HEK293 (cell line): ENCODE results near the gene SBK2.

Experiments used
- FEZF1 ChIP-seq: fragments of 450-650 bp; formaldehyde crosslinking; IDR thresholded peaks from 2 replicates; pipeline ENCODE4 v1.5.1; 2016; ENCODE audit warnings: missing biosample characterization, missing genetic modification characterization
- MZF1 ChIP-seq: fragments of 450-650 bp; formaldehyde crosslinking; IDR thresholded peaks from 2 replicates; pipeline ENCODE4 v1.5.1; 2017; ENCODE audit warnings: missing biosample characterization, missing genetic modification characterization, borderline replicate concordance
- OSR2 ChIP-seq: fragments of 450-650 bp; formaldehyde crosslinking; IDR thresholded peaks from 2 replicates; pipeline ENCODE4 v1.5.1; 2016; ENCODE audit warnings: missing biosample characterization, missing genetic modification characterization
- TCF7L2 ChIP-seq: IDR thresholded peaks from 2 replicates; pipeline ENCODE4 v1.6.1; 2011; ENCODE audit warnings: low read depth, mild to moderate bottlenecking, inconsistent platforms, low read length, moderate library complexity, borderline replicate concordance
- ZBTB20 ChIP-seq: fragments of 450-650 bp; formaldehyde crosslinking; IDR thresholded peaks from 2 replicates; pipeline ENCODE4 v1.5.1; 2016; ENCODE audit warnings: missing biosample characterization, missing genetic modification characterization
- ZBTB7A ChIP-seq: fragments of 450-650 bp; formaldehyde crosslinking; IDR thresholded peaks from 2 replicates; pipeline ENCODE4 v1.5.1; 2016; ENCODE audit warnings: low read depth, missing biosample characterization, missing genetic modification characterization
- ZFP69B ChIP-seq: fragments of 450-650 bp; formaldehyde crosslinking; IDR thresholded peaks from 2 replicates; pipeline ENCODE4 v1.5.1; 2016; ENCODE audit warnings: missing biosample characterization, missing genetic modification characterization
- ZNF211 ChIP-seq: fragments of 450-650 bp; formaldehyde crosslinking; IDR thresholded peaks from 2 replicates; pipeline ENCODE4 v1.5.1; 2016; ENCODE audit warnings: low read depth, missing biosample characterization, missing genetic modification characterization
- ZNF266 ChIP-seq: fragments of 450-650 bp; formaldehyde crosslinking; IDR thresholded peaks from 2 replicates; pipeline ENCODE4 v1.5.1; 2016; ENCODE audit warnings: missing biosample characterization, missing genetic modification characterization, low read depth
- ZNF274 ChIP-seq, 2 experiments: fragments of 200-500 bp in 1 of 2; fragments of 450-650 bp in 1 of 2; sonication (Bioruptor generic) in 1 of 2; formaldehyde crosslinking in 1 of 2; IDR thresholded peaks; 2 replicates each; pipeline versions ENCODE4 v1.5.1 to v1.6.1; 2014 to 2016; ENCODE audit warnings: borderline replicate concordance in 1 of 2, inconsistent platforms in 1 of 2, low read length in 1 of 2, missing biosample characterization in 1 of 2, missing genetic modification characterization in 1 of 2
- ZNF416 ChIP-seq: fragments of 450-650 bp; formaldehyde crosslinking; IDR thresholded peaks from 2 replicates; pipeline ENCODE4 v1.5.1; 2016; ENCODE audit warnings: missing biosample characterization, missing genetic modification characterization
- ZNF555 ChIP-seq: fragments of 450-650 bp; formaldehyde crosslinking; conservative IDR thresholded peaks from 2 replicates; pipeline ENCODE4 v1.5.1; 2017; ENCODE audit warnings: missing biosample characterization, mild to moderate bottlenecking, missing genetic modification characterization, inconsistent platforms
- ZNF626 ChIP-seq: fragments of 450-650 bp; sonication (Bioruptor Pico); formaldehyde crosslinking; IDR thresholded peaks from 2 replicates; pipeline ENCODE4 v1.5.1; 2018; ENCODE audit warnings: missing biosample characterization, missing genetic modification characterization, inconsistent platforms
- ZNF670 ChIP-seq: fragments of 450-650 bp; formaldehyde crosslinking; IDR thresholded peaks from 2 replicates; pipeline ENCODE4 v1.5.1; 2016; ENCODE audit warnings: missing biosample characterization, missing genetic modification characterization, low read depth
- ZNF701 ChIP-seq: fragments of 450-650 bp; formaldehyde crosslinking; IDR thresholded peaks from 2 replicates; pipeline ENCODE4 v1.5.1; 2016; ENCODE audit warnings: missing biosample characterization, missing genetic modification characterization
- ZNF777 ChIP-seq: fragments of 450-650 bp; formaldehyde crosslinking; IDR thresholded peaks from 2 replicates; pipeline ENCODE4 v1.5.1; 2017; ENCODE audit warnings: missing biosample characterization, missing genetic modification characterization, borderline replicate concordance
- ZNF792 ChIP-seq: fragments of 450-650 bp; formaldehyde crosslinking; IDR thresholded peaks from 2 replicates; pipeline ENCODE4 v1.5.1; 2016; ENCODE audit warnings: missing biosample characterization, missing genetic modification characterization
- ZSCAN16 ChIP-seq: fragments of 450-650 bp; formaldehyde crosslinking; IDR thresholded peaks from 2 replicates; pipeline ENCODE4 v1.5.1; 2016; ENCODE audit warnings: missing biosample characterization, missing genetic modification characterization
- TF ChIP-seq, protein P1 (sequence below): fragments of 450-650 bp; formaldehyde crosslinking; IDR thresholded peaks from 2 replicates; pipeline ENCODE4 v1.5.1; 2016; ENCODE audit warnings: missing biosample characterization, missing genetic modification characterization
- TF ChIP-seq, protein P2 (sequence below): fragments of 450-650 bp; formaldehyde crosslinking; IDR thresholded peaks from 2 replicates; pipeline ENCODE4 v1.5.1; 2017; ENCODE audit warnings: missing biosample characterization, mild to moderate bottlenecking, missing genetic modification characterization, moderate library complexity
- TF ChIP-seq, protein P3 (sequence below): fragments of 450-650 bp; formaldehyde crosslinking; IDR thresholded peaks from 2 replicates; pipeline ENCODE4; 2016; ENCODE audit warnings: missing biosample characterization, missing genetic modification characterization
- TF ChIP-seq, protein P4 (sequence below): fragments of 450-650 bp; formaldehyde crosslinking; IDR thresholded peaks from 2 replicates; pipeline ENCODE4 v1.5.1; 2016; ENCODE audit warnings: missing biosample characterization, missing genetic modification characterization
- TF ChIP-seq, protein P5 (sequence below): fragments of 450-650 bp; formaldehyde crosslinking; conservative IDR thresholded peaks from 2 replicates; pipeline ENCODE4 v1.5.1; 2016; ENCODE audit warnings: low read depth, missing biosample characterization, missing genetic modification characterization
- TF ChIP-seq, protein P6 (sequence below): fragments of 450-650 bp; formaldehyde crosslinking; IDR thresholded peaks from 2 replicates; pipeline ENCODE4 v1.5.1; 2016; ENCODE audit warnings: missing biosample characterization, missing genetic modification characterization

Gene SBK2

DNA sequence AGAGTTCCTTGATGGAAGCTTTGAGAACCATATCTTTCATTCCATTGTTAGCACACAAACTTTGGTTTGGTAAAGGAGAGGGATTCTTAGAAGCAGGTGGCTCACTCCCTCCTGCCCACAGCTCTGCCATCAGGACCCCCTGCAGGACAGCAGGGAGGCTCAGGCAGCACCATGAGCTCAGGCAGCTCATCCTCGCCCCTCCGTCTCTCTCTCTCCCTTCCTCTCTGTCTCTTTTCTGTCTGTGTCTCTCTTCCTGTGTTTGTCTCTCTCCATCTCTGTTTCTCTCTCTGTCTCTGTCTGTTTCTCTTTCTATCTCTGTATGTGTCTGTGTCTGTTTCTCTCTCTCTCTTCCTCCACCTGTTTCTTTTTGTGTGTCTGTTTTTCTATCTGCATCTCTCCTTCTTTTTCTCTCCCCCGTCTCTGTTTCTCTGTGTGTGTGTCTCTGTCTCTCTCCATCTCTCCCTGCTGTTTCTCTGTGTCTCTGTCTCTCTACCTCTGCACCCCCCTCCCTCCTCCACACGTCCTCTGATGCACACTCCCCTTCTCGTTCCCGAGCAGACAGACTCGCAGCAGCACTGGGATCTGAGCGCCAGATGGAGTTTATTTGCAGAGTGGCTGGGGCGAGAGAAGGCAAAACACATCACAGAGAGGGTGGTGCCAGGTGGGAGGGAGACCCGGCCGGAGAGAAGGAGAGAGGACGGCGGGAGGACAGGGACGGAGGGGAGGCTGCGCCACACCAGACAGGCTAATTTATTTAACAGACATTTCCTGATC, 8.7 kb downstream of the SBK2 start (continued):
- TF ChIP-seq ZBTB7A (no peak), ZNF626 (tag by site-specific recombination) (no peak), ZNF777 (no peak), TCF7L2 (no peak), ZNF555 (tag by site-specific recombination) (no peak), ZFP69B (tag by site-specific recombination) (no peak), ZSCAN16 (tag by site-specific recombination) (no peak), ZNF701 (tag by site-specific recombination) (no peak), OSR2 (tag by site-specific recombination) (no peak), ZBTB20 (tag by site-specific recombination) (no peak; the same call in 1 of the 2 replicates), ZNF416 (tag by site-specific recombination) (no peak), MZF1 (tag by site-specific recombination) (no peak), ZNF792 (tag by site-specific recombination) (no peak), ZNF211 (tag by site-specific recombination) (no peak; the same call in 1 of the 2 replicates), FEZF1 (no peak), ZNF266 (no peak), ZNF670 (tag by site-specific recombination) (no peak), ZNF274 (IDR thresholded peaks at IDR 0.05; ENCODE audit: low read length) (no peak), ZNF274 (tag by site-specific recombination; IDR thresholded peaks at IDR 0.05; ENCODE audit: borderline replicate concordance) (no peak)
- TF ChIP-seq, protein P1, sequence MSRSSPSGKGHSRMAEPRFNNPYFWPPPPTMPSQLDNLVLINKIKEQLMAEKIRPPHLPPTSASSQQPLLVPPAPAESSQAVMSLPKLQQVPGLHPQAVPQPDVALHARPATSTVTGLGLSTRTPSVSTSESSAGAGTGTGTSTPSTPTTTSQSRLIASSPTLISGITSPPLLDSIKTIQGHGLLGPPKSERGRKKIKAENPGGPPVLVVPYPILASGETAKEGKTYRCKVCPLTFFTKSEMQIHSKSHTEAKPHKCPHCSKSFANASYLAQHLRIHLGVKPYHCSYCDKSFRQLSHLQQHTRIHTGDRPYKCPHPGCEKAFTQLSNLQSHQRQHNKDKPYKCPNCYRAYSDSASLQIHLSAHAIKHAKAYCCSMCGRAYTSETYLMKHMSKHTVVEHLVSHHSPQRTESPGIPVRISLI (tag by site-specific recombination) = no peak
- TF ChIP-seq, protein P2, sequence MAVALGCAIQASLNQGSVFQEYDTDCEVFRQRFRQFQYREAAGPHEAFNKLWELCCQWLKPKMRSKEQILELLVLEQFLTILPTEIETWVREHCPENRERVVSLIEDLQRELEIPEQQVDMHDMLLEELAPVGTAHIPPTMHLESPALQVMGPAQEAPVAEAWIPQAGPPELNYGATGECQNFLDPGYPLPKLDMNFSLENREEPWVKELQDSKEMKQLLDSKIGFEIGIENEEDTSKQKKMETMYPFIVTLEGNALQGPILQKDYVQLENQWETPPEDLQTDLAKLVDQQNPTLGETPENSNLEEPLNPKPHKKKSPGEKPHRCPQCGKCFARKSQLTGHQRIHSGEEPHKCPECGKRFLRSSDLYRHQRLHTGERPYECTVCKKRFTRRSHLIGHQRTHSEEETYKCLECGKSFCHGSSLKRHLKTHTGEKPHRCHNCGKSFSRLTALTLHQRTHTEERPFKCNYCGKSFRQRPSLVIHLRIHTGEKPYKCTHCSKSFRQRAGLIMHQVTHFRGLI (tag by site-specific recombination) = no peak
- TF ChIP-seq, protein P3, sequence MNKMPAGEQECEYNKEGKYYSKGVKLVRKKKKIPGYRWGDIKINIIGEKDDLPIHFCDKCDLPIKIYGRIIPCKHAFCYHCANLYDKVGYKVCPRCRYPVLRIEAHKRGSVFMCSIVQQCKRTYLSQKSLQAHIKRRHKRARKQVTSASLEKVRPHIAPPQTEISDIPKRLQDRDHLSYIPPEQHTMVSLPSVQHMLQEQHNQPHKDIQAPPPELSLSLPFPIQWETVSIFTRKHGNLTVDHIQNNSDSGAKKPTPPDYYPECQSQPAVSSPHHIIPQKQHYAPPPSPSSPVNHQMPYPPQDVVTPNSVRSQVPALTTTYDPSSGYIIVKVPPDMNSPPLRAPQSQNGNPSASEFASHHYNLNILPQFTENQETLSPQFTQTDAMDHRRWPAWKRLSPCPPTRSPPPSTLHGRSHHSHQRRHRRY (tag by site-specific recombination) = no peak
- TF ChIP-seq, protein P4, sequence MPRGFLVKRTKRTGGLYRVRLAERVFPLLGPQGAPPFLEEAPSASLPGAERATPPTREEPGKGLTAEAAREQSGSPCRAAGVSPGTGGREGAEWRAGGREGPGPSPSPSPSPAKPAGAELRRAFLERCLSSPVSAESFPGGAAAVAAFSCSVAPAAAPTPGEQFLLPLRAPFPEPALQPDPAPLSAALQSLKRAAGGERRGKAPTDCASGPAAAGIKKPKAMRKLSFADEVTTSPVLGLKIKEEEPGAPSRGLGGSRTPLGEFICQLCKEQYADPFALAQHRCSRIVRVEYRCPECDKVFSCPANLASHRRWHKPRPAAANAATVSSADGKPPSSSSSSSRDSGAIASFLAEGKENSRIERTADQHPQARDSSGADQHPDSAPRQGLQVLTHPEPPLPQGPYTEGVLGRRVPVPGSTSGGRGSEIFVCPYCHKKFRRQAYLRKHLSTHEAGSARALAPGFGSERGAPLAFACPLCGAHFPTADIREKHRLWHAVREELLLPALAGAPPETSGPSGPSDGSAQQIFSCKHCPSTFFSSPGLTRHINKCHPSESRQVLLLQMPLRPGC = no peak
- TF ChIP-seq, protein P5, sequence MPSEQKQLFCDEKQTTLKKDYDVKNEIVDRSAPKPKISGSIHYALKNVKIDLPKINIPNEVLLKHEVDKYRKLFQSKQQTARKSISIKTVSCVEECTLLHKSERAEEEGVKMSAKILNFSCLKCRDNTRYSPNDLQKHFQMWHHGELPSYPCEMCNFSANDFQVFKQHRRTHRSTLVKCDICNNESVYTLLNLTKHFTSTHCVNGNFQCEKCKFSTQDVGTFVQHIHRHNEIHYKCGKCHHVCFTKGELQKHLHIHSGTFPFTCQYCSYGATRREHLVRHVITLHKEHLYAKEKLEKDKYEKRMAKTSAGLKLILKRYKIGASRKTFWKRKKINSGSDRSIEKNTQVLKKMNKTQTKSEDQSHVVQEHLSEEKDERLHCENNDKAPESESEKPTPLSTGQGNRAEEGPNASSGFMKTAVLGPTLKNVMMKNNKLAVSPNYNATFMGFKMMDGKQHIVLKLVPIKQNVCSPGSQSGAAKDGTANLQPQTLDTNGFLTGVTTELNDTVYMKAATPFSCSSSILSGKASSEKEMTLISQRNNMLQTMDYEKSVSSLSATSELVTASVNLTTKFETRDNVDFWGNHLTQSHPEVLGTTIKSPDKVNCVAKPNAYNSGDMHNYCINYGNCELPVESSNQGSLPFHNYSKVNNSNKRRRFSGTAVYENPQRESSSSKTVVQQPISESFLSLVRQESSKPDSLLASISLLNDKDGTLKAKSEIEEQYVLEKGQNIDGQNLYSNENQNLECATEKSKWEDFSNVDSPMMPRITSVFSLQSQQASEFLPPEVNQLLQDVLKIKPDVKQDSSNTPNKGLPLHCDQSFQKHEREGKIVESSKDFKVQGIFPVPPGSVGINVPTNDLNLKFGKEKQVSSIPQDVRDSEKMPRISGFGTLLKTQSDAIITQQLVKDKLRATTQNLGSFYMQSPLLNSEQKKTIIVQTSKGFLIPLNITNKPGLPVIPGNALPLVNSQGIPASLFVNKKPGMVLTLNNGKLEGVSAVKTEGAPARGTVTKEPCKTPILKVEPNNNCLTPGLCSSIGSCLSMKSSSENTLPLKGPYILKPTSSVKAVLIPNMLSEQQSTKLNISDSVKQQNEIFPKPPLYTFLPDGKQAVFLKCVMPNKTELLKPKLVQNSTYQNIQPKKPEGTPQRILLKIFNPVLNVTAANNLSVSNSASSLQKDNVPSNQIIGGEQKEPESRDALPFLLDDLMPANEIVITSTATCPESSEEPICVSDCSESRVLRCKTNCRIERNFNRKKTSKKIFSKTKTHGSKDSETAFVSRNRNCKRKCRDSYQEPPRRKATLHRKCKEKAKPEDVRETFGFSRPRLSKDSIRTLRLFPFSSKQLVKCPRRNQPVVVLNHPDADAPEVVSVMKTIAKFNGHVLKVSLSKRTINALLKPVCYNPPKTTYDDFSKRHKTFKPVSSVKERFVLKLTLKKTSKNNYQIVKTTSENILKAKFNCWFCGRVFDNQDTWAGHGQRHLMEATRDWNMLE (tag by site-specific recombination) = no peak
- TF ChIP-seq, protein P6, sequence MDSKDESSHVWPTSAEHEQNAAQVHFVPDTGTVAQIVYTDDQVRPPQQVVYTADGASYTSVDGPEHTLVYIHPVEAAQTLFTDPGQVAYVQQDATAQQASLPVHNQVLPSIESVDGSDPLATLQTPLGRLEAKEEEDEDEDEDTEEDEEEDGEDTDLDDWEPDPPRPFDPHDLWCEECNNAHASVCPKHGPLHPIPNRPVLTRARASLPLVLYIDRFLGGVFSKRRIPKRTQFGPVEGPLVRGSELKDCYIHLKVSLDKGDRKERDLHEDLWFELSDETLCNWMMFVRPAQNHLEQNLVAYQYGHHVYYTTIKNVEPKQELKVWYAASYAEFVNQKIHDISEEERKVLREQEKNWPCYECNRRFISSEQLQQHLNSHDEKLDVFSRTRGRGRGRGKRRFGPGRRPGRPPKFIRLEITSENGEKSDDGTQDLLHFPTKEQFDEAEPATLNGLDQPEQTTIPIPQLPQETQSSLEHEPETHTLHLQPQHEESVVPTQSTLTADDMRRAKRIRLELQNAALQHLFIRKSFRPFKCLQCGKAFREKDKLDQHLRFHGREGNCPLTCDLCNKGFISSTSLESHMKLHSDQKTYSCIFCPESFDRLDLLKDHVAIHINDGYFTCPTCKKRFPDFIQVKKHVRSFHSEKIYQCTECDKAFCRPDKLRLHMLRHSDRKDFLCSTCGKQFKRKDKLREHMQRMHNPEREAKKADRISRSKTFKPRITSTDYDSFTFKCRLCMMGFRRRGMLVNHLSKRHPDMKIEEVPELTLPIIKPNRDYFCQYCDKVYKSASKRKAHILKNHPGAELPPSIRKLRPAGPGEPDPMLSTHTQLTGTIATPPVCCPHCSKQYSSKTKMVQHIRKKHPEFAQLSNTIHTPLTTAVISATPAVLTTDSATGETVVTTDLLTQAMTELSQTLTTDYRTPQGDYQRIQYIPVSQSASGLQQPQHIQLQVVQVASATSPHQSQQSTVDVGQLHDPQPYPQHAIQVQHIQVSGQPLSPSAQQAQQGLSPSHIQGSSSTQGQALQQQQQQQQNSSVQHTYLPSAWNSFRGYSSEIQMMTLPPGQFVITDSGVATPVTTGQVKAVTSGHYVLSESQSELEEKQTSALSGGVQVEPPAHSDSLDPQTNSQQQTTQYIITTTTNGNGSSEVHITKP (tag by site-specific recombination) = peak; percentile 44; the same call in 1 of the 2 replicates
